ENCODE measurements around the gene AGO1.

DNA sequence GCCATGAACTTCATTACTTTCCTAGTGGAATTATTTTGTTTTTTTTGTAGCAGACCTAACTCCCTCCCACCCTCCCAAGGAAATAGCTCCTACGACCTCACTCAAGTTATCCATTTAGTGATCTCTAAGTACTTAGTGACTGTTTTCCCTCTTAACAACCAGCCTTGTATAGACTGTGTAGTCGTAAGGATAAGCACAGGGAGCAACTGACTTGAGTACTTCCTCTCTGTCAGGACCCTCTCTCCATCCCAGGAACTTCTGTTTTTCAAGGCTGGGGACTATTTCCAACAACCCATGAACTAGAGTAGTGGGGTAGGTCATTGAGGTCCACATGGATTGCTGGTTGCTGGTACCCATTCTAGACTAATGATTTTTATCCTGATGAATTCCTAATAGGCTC lies 1.9 kb downstream of the AGO1 start:
- TF ChIP-seq, protein P1, sequence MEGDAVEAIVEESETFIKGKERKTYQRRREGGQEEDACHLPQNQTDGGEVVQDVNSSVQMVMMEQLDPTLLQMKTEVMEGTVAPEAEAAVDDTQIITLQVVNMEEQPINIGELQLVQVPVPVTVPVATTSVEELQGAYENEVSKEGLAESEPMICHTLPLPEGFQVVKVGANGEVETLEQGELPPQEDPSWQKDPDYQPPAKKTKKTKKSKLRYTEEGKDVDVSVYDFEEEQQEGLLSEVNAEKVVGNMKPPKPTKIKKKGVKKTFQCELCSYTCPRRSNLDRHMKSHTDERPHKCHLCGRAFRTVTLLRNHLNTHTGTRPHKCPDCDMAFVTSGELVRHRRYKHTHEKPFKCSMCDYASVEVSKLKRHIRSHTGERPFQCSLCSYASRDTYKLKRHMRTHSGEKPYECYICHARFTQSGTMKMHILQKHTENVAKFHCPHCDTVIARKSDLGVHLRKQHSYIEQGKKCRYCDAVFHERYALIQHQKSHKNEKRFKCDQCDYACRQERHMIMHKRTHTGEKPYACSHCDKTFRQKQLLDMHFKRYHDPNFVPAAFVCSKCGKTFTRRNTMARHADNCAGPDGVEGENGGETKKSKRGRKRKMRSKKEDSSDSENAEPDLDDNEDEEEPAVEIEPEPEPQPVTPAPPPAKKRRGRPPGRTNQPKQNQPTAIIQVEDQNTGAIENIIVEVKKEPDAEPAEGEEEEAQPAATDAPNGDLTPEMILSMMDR (IDR thresholded peaks at IDR 0.05), result no peak
- no peak for TF ChIP-seq ZFX (IDR thresholded peaks at IDR 0.05; ENCODE audit: borderline replicate concordance)
